CD4-positive, alpha-beta T cell treated with Interleukin-1 beta for 1 hour (primary cell): ENCODE measurements around the gene FURIN.
"Not testable (repeated sequence)": the region's sequence is repeated elsewhere in the genome, so short reads cannot be mapped to it uniquely, and the experiment has no call there.

Experiments used
- DNase-seq, 2 donors: peaks; one replicate each; pipeline ENCODE4 v3.0.0-alpha.2; 2020 to 2022

FURIN gene

GRCh38 chr15:90868261-90868689 lies at the start of gene FURIN:
Gene FURIN, plus strand, starts transcription at chr15:90868588. Its CDS starts 7,153 bp downstream, at chr15:90875741.
- DNase-seq, result no peak

DNA sequence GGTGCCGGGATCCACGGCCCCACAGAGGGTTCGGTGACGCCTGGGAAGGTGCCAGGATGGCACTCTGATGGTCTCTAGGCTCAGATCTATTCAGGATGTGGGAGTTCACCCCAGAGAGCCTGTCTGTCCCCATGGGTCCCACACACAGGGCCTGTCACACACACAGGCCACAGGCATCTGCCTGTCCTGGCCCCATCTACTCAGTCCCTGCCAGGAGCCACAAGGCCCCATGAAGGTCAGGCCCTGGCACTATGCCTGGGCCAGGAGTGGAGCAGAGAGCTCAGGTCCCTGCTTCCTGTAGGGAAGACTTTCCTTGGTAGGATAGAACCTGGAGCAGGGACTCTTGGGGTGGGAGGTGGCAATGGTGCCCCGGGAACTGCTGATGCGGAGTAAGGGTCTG lies 49.0 kb upstream of the FURIN start:
- no peak for DNase-seq

GRCh38 chr15:90819850-90820249 lies 48.5 kb upstream of the FURIN start:
- DNase-seq, result peak in 1 of 2 donors; percentile 18

GRCh38 chr15:90820481-90820880 lies 47.9 kb upstream of the FURIN start:
- no peak for DNase-seq

- DNase-seq, result no peak
These were observed 46.0 kb upstream of the FURIN start for GRCh38 chr15:90822204-90822955.

GRCh38 chr15:90823455-90823974 lies 44.9 kb upstream of the FURIN start:
- no peak for DNase-seq

DNA sequence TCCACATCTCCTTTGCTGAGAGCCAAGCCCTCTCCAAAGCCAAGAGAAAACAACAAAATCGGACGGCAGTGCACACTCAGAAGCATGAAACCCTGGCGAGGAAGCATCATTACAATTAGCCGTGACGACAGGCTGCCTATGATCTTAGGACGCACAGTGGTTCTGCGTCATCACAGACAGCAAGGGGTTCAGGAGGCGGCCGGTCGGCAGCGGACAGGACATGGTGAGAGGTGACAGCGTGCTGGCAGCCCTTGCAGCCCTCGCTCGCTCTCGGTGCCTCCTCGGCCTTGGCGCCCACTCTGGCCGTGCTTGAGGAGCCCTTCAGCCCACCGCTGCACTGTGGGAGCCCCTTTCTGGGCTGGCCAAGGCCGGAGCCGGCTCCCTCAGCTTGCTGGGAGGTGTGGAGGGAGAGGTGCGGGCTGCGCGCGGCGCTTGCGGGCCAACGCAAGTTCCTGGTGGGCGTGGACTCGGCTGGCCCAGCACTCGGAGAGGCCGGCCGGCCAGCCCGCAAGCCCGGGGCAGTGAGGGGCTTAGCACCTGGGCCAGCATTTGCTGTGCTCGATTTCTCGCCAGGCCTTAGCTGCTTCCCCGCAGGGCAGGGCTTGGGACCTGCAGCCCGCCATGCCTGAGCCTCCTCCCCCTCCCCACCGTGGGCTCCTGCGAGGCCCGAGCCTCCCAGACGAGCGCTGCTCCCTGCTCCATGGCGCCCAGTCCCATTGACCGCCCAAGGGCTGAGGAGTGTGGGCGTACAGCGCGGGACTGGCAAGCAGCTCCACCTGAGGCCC lies 43.1 kb upstream of the FURIN start:
- DNase-seq, result not testable (repeated sequence)

- not testable (repeated sequence) for DNase-seq
These were observed 42.0 kb upstream of the FURIN start for GRCh38 chr15:90826206-90826885.

DNA sequence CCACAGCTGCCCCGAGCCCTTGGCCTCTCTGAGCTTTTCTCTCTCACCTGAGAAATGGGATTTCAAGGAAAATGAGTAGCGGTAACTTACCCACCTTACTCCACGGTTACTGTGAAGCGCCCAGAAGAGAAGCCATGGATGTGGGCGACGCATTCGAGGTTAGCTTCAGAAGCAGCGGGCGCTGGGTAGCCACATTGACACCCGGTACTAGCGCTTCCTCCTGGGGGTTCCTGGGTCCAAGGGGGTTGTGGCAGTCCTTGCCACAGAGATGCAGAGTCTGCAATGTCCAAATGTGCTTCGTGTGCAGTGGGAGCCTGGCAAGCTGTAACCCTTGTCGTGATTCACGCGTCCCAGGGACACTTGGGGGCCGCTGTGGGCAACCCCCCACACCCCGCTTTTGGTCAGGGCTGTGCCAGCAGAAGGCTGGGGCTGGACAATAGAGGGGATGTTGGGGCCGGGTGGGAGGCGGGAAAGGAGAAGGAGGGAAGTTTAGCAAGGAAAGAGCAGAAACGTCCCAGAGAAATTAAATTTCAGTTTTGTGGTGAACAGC lies 41.4 kb upstream of the FURIN start:
- DNase-seq, result no peak

GRCh38 chr15:90828111-90828510 lies 40.3 kb upstream of the FURIN start:
- DNase-seq, result no peak

DNA sequence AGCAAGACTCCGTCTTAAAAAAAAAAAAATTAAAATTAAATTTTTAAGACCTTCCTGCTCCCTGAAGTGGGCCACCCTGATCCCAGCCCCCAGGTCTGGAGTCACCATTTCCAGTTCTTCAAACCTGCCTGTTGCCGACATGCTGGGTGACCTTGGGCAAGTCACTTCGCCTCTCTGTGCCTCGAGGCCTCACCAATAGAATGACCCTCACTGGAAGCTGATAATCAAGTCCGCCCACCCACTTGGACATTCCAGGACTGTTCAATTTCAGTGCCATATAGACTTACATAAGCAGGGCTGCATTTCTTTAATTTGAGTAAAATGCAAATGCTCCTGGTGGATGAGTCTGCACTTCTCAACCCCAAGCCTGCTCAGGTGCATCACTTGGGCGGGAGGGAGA lies 39.3 kb upstream of the FURIN start:
- no peak for DNase-seq

DNA sequence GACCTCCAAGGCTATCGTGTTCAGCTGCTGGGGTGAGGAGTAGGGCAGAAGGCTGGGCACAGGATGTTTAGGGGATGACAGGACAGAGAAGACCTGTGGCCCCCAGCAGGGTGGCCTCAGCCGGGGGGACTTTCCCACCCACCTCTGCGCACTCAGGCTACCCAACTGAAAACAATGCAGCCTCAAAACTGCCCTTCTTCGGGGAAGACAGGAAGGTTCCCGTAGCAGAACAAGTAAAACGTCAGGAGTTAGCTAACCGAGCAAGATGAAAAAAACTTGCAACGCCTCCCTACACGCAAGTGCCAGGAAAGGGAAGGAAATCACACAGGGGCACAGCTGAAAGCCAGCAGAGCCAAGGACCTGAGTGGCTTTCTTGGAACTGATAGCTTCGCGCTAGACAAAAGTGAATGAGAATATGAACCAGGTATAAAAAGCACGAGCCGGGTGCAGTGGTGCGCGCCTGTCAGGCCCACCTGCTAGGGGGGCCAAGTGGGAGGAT lies 38.4 kb upstream of the FURIN start:
- DNase-seq, result peak in 1 of 2 donors; percentile 55

GRCh38 chr15:90834626-90835025 lies 33.8 kb upstream of the FURIN start:
- DNase-seq, result no peak

GRCh38 chr15:90836296-90836871 lies 32.0 kb upstream of the FURIN start:
- no peak for DNase-seq

GRCh38 chr15:90837094-90837493 lies 31.3 kb upstream of the FURIN start:
- DNase-seq, result no peak

- peak; percentile 82 to 88 for DNase-seq
These were observed 30.2 kb upstream of the FURIN start for GRCh38 chr15:90838139-90838538.

DNA sequence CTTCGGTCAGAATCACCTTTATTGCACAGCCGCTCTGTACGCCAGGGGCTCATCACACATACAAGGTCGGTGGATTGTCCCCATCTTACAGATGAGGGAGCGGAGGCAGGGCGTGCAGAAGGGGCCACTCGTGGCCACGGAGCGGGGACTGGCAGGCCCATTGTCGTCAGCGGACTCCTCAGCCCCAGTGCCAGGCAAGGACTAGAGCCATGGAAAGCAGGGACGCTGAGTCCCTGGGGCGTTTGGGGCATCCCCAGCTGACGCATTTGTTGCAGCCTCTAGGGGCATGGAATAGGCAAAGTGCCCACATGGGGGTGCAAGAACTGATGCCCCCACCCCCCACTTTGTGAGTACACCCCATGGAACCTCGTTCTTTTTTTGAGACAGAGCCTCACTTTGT lies 29.8 kb upstream of the FURIN start:
- DNase-seq, result no peak

DNA sequence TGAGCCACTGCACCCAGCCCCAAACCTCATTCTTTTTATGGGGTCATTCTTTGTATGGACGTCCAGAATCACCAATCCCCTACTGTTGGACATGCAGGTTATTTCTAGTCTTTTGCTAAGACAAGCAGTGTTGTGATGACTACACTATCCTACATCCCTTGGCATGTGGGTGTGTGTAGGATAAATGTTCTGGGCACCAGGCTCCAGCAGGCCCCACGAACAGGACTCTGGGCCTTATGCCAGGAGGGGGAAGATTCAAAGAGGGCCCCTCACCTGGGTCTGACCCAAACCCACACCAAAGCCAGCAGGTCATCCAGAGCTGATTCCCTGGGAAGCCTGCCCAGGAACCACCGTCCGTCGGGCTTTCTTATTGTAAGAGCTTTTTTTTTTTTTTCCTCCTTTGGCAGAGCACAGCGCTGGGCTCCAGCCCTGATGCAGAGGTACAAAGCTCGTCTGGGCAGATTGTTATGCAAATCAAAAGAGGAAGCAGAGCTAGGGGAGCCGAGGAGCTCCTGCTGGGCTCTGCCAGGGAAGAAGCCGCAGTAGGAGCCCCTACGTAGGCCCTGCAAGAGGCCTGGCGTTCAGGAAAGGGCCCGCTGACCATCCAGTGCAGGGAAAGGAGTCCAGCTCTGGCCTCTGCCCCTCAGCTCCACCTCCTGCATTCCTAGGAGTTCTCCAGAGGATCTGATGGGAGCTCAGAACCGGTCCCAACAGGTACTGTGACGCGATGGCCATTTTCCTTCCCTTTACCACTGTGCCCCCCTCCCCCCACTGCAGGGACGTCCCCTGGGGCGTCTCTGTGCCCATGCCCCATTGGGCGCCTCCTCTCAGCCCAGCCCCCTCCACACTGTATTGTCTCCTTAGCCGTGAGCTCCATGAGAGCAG lies 29.0 kb upstream of the FURIN start:
- peak in 1 of 2 donors; percentile 52 for DNase-seq

DNA sequence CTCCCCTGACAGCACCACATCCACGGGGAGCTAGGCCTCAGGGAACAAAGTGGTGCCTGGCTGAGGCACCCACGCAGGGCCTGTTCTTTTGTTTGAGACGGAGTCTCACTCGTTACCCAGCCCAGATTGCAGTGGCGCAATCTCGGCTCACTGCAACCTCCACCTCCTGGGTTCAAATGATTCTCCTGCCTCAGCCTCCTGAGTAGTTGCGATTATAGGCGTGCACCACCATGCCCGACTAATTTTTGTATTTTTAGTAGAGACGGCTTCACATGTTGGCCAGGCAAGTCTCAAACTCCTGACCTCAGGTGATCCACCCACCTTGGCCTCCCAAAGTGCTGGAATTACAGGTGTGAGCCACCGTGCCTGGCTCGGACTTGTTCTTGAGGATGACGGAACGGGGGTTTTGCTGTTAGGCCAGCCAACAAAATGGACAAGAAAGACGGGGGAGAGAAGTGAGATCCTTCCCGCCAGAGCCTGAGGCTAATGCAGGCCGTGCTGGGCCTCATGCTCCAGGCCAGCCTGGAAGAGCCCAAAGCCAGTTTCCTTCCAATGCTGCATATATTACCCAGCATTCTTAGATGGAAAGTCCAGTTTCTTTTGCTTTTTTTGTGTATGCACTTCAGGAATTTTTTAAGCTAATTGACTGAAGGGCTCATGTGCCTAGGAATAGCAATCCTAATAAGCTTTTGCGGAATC lies 28.1 kb upstream of the FURIN start:
- no peak for DNase-seq

GRCh38 chr15:90840954-90841353 lies 27.4 kb upstream of the FURIN start:
- no peak for DNase-seq

- DNase-seq, result no peak
These were observed 23.7 kb upstream of the FURIN start for GRCh38 chr15:90844696-90845095.
